ENCODE measurements around the gene ARHGAP32.
"Not testable (repeated sequence)": the region's sequence is repeated elsewhere in the genome, so short reads cannot be mapped to it uniquely, and the experiment has no call there.

The ARHGAP32 gene

DNA sequence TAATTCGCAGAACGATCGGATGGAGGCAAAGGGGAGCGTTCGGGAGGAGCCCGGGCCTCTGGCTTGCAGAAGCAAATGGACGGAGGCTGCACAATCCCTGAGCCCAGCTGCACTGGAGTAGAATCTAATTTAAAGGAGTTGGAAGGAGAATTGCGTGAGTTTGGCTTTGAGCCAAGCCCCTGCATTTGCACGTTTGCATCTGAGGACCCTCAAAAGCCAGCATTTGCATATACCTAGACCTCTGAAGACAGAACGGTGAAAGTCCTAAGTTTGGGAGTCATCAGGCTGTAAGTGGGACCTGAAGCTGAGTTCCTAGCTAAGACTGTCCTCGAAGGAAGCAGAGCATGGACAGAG is 265.0 kb downstream of the ARHGAP32 start:
- DNase-seq: no peak

DNA sequence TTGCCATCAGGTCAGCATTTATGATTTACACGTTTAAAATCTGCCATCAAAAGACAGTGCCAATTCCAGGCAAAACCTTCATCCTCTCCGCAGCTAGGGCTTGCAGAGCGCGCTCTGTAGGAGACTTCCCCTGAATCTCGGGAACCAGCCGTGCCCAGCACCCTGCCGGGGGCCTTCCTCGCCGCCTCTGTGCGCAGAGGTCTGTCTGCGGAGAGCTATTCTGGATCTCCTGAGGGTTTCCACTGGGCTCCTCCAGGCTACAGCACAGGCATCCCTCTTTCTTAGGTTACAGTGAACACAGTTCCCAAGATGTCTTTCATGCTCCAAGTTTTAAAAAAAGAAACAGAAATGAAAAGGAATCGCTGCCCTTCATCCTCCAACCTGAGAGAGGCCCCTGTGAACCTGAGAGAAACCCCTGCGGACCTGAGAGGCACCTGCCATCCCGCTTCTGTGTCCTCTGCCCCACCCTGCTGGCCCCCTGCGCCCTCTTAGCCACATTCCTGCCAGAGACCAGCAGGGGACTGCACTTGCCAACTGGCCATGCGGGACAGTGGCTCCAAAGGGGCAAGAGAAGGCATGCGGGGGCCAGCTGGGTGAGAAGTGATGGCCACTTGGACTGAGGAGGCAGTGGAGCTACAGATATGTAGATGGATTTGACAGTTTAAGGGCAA is 265.6 kb downstream of the ARHGAP32 start:
- DNase-seq: no peak

DNA sequence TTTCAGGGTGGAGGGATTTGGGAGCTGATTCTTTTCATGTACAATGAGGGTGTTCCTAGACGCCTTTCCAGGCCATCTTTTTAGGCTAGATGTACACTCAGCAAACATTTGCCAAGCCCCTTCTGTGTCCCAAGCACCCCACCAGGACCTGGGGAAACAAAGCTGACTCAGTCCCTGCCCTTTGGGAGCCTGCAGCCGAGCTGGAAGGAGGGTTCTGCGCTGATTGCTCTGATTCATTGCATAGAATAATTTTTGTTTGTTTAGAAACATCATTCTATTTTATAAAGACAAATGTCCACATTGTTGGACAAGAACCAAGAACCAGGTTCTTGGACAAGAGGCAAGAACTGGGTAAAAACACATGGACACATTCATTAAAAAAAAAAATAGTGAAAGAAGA is 266.1 kb downstream of the ARHGAP32 start:
- DNase-seq: no peak

DNA sequence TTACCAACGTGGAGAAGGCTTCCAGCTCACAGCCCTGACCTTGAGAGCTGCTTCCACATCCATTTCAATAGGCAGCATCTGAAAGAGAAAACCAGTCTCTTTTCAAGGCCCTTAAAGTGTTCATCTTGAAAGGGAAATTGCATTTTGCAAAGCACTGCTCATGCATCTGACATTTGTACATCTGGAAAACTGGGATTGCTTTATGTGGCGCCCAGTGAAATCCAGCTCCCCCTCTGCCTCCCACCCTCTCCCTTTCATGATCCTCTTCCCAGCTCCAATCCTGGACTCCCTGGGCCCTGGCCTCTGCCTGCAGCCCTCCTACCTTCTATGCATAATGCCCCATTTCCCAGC is 266.9 kb downstream of the ARHGAP32 start:
- no peak for DNase-seq

DNA sequence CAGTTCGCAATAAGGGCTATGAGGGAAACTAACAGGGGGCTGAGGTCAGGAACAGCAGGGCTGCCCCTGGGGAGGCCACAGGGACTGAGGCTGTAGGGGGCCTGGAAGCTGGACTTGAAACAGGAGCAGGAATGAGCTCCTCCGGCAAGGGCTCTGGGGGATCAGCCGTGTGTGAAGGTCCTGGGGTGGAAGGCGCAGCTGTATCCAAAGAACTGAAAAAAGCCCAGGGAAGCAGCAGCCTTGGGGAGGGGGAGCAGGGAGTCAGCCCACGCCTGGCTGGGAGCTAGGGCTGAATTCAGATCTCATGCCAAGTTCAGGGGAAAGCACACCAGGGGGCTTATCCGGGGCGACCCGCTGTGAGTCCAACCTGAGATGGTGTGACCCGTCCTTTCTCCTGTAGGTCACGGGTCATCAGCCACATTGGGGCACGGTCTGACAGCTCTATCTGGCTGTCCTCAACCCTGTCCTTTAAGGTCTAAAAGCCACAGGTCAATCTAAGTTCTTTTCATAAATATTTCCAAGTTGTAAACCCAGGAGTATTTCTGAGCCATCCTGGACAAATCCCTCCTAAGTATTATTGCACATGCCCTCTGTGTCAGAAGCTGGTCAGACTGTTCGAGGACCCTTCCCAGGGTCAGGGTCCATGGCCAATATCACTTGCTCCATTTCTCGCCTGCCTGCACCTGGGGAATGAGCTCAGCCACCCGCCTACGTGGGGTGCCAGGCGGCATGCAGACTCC is 267.4 kb downstream of the ARHGAP32 start:
- no peak for DNase-seq

DNA sequence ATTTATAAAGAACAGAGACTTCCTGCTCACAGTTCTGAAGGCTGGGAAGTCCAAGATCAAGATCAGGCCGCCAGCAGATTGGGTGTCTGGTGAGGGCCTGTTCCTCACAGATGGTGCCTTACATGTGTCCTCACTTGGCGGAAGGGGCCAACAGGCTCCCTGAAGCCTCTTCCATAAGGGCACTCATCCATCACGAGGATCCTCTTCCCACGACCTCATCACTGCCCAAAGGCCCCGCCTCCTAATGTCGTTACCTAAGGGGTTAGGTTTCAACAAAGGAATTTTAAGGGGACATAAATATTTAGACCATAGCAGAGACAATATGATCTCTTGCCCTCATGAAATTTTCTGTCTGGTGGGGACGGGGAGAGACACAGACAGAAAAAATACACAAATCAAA is 268.0 kb downstream of the ARHGAP32 start:
- DNase-seq: no peak

DNA sequence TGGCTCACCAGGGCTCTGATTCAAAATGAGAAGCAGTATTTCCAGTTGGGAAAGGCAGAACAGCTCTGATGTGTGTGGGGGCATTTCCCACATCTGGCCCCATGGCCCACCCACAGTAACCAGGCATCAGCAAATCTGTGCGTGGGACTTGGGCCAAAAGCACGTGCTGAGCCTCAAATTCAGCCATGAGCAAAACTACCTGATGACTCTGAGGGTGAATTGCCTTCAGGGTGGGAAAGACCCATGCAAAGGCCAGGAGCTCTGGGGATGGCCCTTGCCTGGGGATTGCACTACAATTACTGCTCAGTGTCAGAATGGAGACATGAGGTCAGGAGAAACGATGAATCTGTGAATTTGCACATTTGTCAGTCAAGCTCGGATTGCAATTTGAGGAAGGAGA is 270.3 kb downstream of the ARHGAP32 start:
- no peak for DNase-seq

DNA sequence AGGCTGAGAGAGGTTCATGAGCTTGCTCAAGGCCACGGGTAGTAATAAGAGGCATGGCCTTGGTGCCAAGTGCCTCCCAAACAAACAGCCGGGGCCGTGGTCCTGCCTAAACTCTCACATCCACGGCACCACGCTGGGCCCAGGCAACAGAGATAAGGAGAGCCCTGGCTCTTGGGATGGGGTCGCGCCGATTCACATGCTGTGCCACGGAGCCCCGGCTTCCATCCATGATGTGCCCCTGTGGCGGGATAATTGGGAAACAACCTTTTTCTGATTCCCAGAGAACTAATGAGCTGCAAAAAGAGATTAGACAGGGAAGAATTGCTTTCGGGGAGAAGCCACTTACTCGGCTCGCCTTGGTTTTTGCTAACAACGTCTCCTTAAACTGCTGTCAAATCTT is 271.5 kb downstream of the ARHGAP32 start:
- DNase-seq: no peak

DNA sequence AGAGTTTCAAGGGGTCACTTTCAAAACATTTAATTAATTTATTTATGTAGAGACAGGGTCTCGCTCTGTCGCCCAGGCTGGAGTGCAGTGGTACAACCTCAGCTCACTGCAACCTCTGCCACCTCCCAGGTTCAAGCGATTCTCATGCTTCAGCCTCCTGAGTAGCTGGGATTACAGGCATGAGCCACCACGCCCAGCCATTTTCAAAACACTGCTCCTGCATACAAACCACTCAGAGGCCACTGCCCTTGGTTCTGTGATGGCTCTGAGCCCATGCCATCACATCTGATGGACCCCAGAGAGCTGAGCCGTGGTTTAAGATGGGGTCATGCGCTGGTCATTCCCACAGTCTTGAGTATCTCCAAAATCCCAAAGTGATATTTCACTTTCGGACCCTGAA is 272.5 kb downstream of the ARHGAP32 start:
- not testable (repeated sequence) for DNase-seq

DNA sequence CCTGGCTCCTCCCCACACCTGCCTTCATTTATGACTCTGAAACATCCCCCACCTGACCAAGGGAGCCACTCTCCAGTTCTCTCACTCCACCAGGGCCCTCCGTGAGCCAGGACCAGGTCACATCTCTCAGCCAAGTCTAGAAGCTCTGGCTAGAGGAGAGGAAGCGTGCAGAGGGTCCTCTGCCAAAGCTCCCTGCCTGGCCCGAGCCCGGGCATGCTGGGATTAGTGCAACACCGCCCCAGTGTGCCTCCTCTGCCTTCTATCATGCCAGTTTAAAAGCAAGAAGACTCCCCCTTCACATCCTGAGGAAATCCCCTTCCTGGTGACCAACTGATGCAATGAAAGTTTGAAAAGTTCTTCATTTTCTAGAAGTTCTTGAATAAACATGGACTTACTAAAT is 272.9 kb downstream of the ARHGAP32 start:
- DNase-seq: no peak

DNA sequence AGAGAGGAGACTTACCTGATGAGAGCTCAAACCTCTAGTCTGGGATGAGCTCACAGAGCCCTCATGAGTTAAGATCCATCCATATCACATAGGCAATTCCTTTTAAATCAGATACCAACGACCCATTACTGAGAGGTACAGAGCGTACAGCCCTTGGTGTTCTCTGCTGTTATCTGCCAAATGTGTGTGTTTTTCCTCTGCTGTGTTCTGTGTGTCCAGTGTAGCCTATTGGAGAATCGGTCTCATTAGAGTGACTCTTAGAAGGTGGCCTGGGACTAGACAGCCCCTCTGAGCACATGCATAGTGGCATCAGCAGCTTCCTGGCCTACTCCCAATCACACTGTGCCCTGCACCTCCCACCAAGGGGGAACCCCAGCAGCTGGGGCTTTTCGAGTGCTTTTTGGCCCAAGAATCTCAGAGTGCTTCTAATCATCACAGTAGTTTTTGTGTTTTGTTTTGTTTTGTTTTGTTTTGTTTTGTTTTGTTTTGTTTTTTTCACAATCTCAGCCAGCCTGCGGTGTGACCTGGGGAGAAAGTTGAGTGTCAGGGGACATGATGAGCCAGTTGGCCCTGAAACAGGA is 274.9 kb downstream of the ARHGAP32 start:
- no peak for DNase-seq

DNA sequence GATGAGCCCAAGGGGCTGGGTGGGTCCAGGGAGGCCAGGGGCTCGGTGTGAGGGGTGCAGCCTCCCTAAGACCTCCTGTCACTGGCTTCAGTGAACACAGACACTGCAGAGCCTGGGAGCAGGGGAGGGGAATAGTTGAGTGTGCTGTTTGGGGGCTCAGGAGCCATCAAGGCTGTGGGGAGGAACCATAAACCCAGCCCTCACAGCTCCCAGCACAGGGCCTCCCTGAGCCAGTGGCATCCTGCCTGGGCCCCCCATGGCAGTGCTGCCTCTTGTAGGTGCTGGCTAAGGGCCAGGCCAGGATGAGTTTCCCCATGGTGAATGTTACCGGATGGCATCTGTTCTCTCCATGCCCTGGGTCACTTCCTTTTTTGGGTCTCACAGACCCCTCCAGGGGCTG is 275.4 kb downstream of the ARHGAP32 start:
- DNase-seq: no peak

DNA sequence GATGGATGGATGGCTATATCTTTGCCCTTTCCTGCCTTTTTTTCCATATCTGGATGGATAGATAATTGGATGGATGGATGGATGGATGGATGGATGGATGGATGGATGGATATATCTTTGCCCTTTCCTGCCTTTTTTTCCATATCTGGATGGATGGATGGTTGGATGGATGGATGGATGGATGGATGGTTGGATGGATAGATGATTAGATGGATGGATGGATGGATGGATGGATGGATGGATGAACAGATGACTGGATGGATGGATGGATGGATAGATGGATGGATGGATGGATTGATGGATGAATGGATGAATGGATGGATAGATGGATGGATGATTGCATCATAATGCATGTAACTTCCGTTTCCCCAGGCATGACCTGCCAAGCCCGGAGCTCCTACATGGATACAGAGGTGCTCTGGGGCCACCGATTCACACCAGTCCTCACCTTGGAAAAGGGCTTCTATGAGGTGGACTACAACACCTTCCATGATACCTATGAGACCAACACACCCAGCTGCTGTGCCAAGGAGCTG is 276.0 kb downstream of the ARHGAP32 start:
- no peak for DNase-seq

DNA sequence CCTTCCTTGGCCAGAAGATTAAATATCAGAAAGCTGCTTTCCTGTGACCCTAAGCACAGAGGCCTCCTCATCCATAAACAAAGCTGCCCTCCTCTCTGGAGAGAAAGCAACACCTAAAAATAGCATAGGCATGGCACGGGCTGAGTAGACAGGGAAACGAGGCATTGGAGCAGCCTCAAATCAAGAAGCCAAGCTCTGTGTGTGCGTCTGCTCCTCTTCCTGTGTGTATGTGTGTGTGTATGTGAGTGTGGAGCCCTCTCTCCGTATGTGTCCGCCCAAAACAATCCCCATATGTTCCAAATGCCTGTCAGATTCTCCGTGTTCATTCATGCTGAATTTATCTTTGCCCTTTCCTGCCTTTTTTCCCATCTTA is 277.0 kb downstream of the ARHGAP32 start:
- no peak for DNase-seq
